Mesothelial cell of epicardium (in vitro differentiated cells): ENCODE measurements around the gene TFG. TPM values are rescaled to one million over a fixed set of nuclear protein-coding genes. Genes with fewer than 3 reads are reported as not detected.

ENCODE experiments used
- DNase-seq, 2 experiments: peaks; one replicate each; pipeline ENCODE4 v3.0.0; 2021; ENCODE audit warnings: low spot score in 2 of 2; ENCODE audit not compliant: unreplicated experiment in 2 of 2
- H3K27ac Mint-ChIP-seq: 2 replicates; pipeline ENCODE4 v1.8.0; 2021; ENCODE audit warnings: mixed read lengths
- H3K27me3 Mint-ChIP-seq: 2 replicates; pipeline ENCODE4 v1.8.0; 2021; ENCODE audit warnings: low read depth, mixed read lengths
- H3K36me3 Mint-ChIP-seq: 2 replicates; pipeline ENCODE4 v1.8.0; 2021; ENCODE audit warnings: mixed read lengths
- H3K4me1 Mint-ChIP-seq: 2 replicates; pipeline ENCODE4 v1.8.0; 2021; ENCODE audit warnings: mixed read lengths
- H3K4me3 Mint-ChIP-seq: 2 replicates; pipeline ENCODE4 v1.8.0; 2021; ENCODE audit warnings: mild to moderate bottlenecking, moderate library complexity, mixed read lengths
- H3K9me3 Mint-ChIP-seq: 2 replicates; pipeline ENCODE4 v1.8.0; 2021; ENCODE audit warnings: mixed read lengths
- total RNA-seq: library from RNA; stranded (reverse); gene quantifications from 3 replicates; pipeline ENCODE4 v1.2.1, GENCODE V29; 2021
- TF ChIP-seq, protein P1 (sequence below): fragments of 200-600 bp; sonication (generic); IDR thresholded peaks from one replicate; pipeline ENCODE4 v1.5.0; 2021; ENCODE audit warnings: antibody characterized with exemption; ENCODE audit not compliant: unreplicated experiment

Gene TFG
- total RNA-seq, 1 donor from 2014 or later, result 111 TPM

GRCh38 chr3:100748220-100748619 lies 38.9 kb downstream of the TFG start:
- H3K4me1 Mint-ChIP-seq, result peaks cover 2% of the 10 kb centered on the region
- no peak for DNase-seq
- TF ChIP-seq, protein P1, sequence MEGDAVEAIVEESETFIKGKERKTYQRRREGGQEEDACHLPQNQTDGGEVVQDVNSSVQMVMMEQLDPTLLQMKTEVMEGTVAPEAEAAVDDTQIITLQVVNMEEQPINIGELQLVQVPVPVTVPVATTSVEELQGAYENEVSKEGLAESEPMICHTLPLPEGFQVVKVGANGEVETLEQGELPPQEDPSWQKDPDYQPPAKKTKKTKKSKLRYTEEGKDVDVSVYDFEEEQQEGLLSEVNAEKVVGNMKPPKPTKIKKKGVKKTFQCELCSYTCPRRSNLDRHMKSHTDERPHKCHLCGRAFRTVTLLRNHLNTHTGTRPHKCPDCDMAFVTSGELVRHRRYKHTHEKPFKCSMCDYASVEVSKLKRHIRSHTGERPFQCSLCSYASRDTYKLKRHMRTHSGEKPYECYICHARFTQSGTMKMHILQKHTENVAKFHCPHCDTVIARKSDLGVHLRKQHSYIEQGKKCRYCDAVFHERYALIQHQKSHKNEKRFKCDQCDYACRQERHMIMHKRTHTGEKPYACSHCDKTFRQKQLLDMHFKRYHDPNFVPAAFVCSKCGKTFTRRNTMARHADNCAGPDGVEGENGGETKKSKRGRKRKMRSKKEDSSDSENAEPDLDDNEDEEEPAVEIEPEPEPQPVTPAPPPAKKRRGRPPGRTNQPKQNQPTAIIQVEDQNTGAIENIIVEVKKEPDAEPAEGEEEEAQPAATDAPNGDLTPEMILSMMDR, result no peak
- H3K36me3 Mint-ChIP-seq, result peaks cover 55% of the 10 kb centered on the region
- H3K9me3 Mint-ChIP-seq, result no peaks in the 10 kb centered on the region
- no peaks in the 10 kb centered on the region for H3K27me3 Mint-ChIP-seq
- H3K4me3 Mint-ChIP-seq, result no peak overlapping the region
- peak overlapping the region; percentile 33 for H3K27ac Mint-ChIP-seq

DNA sequence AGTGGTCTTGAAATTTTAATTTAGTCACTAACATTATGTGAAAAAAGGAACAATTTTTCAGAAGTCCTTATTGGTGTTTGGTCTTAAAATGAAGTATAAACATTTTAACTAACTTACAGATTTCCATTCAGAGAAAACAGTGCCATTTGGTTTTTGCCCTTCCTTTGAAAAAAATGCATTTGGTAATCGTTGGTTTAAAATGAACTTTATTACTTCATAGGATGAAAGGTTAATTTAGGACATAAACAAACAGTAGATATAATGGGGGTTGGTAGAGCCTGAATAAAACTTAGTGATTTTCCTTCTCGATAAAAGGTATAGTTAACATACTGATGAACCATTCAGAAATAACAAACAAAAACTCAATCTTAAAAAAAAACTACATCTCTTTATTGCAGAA lies 39.7 kb downstream of the TFG start:
- Mint-ChIP-seq H3K36me3 (peaks cover 55% of the 10 kb centered on the region), H3K9me3 (no peaks in the 10 kb centered on the region), H3K27ac (no peak overlapping the region), H3K4me1 (peaks cover 2% of the 10 kb centered on the region), H3K4me3 (no peak overlapping the region), H3K27me3 (no peaks in the 10 kb centered on the region)
- DNase-seq, result no peak
- TF ChIP-seq, protein P1, result no peak

DNA sequence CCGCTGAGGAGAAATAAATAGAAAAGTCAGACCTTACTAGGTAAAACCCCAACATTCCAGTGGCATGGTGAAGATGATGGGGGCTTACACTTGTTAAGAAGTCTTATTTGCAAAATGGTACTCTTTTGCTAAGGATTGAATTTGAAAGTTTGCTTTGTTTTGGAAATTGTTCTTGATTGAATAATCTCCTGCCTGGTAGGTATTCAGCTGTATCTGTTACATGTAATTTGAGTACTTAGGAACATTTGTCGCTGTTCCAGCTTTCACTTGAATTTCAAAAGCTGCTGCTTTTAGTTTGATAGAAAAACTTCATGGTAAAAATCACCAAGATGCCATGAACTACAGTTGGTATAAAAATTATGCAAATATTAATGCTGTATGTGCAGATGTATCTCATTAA lies 44.6 kb downstream of the TFG start:
- Mint-ChIP-seq H3K36me3 (peaks cover 19% of the 10 kb centered on the region), H3K27me3 (no peaks in the 10 kb centered on the region), H3K27ac (no peak overlapping the region), H3K9me3 (no peaks in the 10 kb centered on the region), H3K4me3 (no peak overlapping the region), H3K4me1 (peaks cover 2% of the 10 kb centered on the region)
- no peak for DNase-seq
- TF ChIP-seq, protein P1, result no peak

DNA sequence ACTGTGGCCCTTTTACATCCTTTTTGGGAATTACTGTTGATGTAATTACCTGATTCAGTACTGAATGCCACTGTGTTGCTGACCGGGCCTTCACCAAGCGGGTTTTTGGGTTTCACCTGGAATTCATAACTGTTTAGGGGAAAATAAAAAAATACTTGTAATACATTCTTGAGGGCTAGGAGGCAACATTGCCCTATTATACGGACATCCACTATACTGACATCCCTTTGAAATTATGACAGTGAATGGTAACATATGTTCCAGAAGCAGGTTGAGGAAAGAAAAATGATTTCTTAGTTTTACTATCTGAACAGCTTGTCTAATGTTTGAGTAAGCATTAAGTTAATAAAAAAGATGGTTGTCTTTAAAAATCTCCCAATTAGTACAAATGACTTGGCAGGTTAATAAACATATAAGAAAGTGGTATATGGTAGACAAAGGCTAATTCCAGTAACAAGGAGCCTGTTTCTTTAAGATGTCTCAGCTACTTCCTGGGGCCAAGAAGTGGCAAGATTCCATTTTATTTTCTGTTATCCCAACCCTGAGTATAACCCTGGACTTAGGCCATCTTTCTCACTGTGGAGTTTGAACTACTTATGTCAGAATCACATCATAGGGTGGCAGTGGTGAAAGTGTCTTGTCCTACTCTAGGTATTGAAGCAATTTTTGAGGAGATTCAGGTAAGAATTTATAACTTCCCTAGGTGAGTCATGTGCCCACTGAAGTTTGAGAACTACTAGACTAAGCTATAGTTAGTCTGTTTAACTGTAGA lies 45.5 kb downstream of the TFG start:
- no peak overlapping the region for H3K27ac Mint-ChIP-seq
- DNase-seq, result no peak
- H3K9me3 Mint-ChIP-seq, result no peaks in the 10 kb centered on the region
- H3K4me1 Mint-ChIP-seq, result peaks cover 11% of the 10 kb centered on the region
- no peak overlapping the region for H3K4me3 Mint-ChIP-seq
- no peaks in the 10 kb centered on the region for H3K27me3 Mint-ChIP-seq
- peaks cover 16% of the 10 kb centered on the region for H3K36me3 Mint-ChIP-seq
- TF ChIP-seq, protein P1, result no peak

- Mint-ChIP-seq H3K36me3 (peaks cover 16% of the 10 kb centered on the region), H3K9me3 (no peaks in the 10 kb centered on the region), H3K4me3 (no peak overlapping the region), H3K27me3 (no peaks in the 10 kb centered on the region), H3K27ac (no peak overlapping the region), H3K4me1 (peaks cover 20% of the 10 kb centered on the region)
- DNase-seq, result no peak
- TF ChIP-seq, protein P1, result no peak
Observed at GRCh38 chr3:100756441-100756840, 47.1 kb downstream of the TFG start.
